Prostate gland (tissue), 2 donors: ENCODE results near the gene ZNF598. TPM values are rescaled to one million over a fixed set of nuclear protein-coding genes. Genes with fewer than 3 reads are reported as not detected.

Experiments used
- DNase-seq: peaks from one replicate; pipeline ENCODE4 v3.0.0-alpha.2; 2019; ENCODE audit warnings: low spot score
- H3K27ac ChIP-seq, 2 donors: fragments of 200-600 bp; sonication (generic); 2 replicates each; pipeline ENCODE4 v1.5.1; 2017 to 2019
- H3K27me3 ChIP-seq: fragments of 200-600 bp; sonication (generic); replicated peaks from 2 replicates; pipeline ENCODE4 v1.5.1; 2019; ENCODE audit not compliant: insufficient read depth
- H3K36me3 ChIP-seq, 2 donors: fragments of 200-600 bp; sonication (generic); 1 replicate in 1 of 2; 2 replicates in 1 of 2; pipeline versions ENCODE4 v1.5.1 to v1.8.1; 2017 to 2019
- H3K4me1 ChIP-seq: fragments of 200-600 bp; sonication (generic); replicated peaks from 2 replicates; pipeline ENCODE4 v1.5.1; 2019
- H3K4me3 ChIP-seq, 2 donors: fragments of 200-600 bp; sonication (generic); 2 replicates each; pipeline ENCODE4 v1.5.1; 2017 to 2019
- H3K9me3 ChIP-seq: fragments of 200-600 bp; sonication (generic); 2 replicates; pipeline ENCODE4 v1.5.1; 2017
- CTCF ChIP-seq, 4 experiments: fragments of 200-600 bp in 2 of 4; fragments of 450-650 bp in 2 of 4; sonication (generic) in 2 of 4; IDR thresholded peaks; 1 replicate in 3 of 4; 2 replicates in 1 of 4; pipeline ENCODE4 v1.5.1; 2016 to 2019; ENCODE audit warnings: antibody characterized with exemption in 4 of 4, mild to moderate bottlenecking in 2 of 4, moderate library complexity in 2 of 4
- POLR2A ChIP-seq: fragments of 450-650 bp; IDR thresholded peaks from one replicate; pipeline ENCODE4 v1.6.1; 2016; ENCODE audit warnings: antibody characterized with exemption, mild to moderate bottlenecking
- POLR2AphosphoS5 ChIP-seq: sonication (generic); formaldehyde crosslinking; IDR thresholded peaks from one replicate; pipeline ENCODE4 v1.6.1; 2017; ENCODE audit warnings: antibody characterized with exemption
- WGBS: methylation state at CpG from one replicate; pipeline ENCODE4 v1.1.5; 2018; 5-methylcytosine and 5-hydroxymethylcytosine counted together
- intact Hi-C: fragments of 100-400 bp; cut with DNase I; formaldehyde crosslinking; loops from one replicate; pipeline ENCODE4 v1.14.2; 2022
- total RNA-seq, 2 donors: library from RNA; depleted of rRNA; stranded (reverse); fragments of >200 nt; gene quantifications; one replicate each; pipeline ENCODE4 v1.1.0, GENCODE V29; 2016

The ZNF598 gene
- total RNA-seq, 2 donors from 2014 or later, result 30.7 to 74.3 TPM

- no peak for DNase-seq
- H3K4me3 ChIP-seq, result peak within 1 kb of the TSS in 1 of 2 donors; percentile 7
- TF ChIP-seq CTCF (IDR thresholded peaks at IDR 0.05) (no peak), POLR2AphosphoS5 (no peak), POLR2A (no peak)
- intact Hi-C loops, result no loop called here
- H3K36me3 ChIP-seq, result peaks cover 0 to 10% of the 10 kb centered on the region in 2 donors
- WGBS, result 8% methylated on average over 49 of the region's 67 CpGs
- peaks cover 6% of the 10 kb centered on the region for H3K4me1 ChIP-seq
- no peaks in the 10 kb centered on the region for H3K9me3 ChIP-seq
- no peak within 1 kb of the TSS for H3K27ac ChIP-seq
- H3K27me3 ChIP-seq, result no peaks in the 10 kb centered on the region
Observed at GRCh38 chr16:1989209-1990100, 20.2 kb downstream of the ZNF598 start, which contains the start of gene SYNGR3. TSS of gene SYNGR3 (plus strand) at chr16:1989970. CDS start at chr16:1990103, 133 bp downstream.

DNA sequence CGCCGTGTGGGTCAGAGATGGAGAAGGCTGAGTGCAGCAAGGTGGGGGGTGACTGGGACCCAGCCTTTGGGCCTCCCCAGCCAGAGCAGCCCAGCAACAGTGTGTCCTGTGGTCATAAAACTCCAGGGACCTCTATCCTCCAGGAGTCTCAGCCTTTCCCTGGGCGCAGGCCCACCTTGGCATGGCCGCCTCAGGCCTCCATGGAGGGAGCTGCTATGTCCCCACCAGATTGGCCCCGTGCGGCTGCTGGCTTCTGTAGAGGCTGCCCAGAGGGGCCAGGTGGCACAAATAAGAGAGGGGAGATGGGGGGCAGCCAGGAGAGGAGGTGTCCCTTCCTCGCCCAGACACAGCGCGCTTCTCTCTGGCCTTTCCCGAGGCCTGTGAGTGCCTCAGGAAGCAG, 22.4 kb downstream of the ZNF598 start:
- DNase-seq, result no peak
- Histone ChIP-seq H3K9me3 (no peaks in the 10 kb centered on the region), H3K4me1 (peaks cover 6% of the 10 kb centered on the region), H3K4me3 (no peak overlapping the region), H3K27me3 (no peaks in the 10 kb centered on the region), H3K36me3 (peaks cover 0 to 10% of the 10 kb centered on the region in 2 donors), H3K27ac (no peak overlapping the region)
- intact Hi-C loops, result no loop called here
- 91% methylated on average over 9 of the region's 10 CpGs for WGBS
- TF ChIP-seq POLR2A (no peak), CTCF (IDR thresholded peaks at IDR 0.05) (no peak), POLR2AphosphoS5 (no peak)

GRCh38 chr16:1985466-1986150, 24.0 kb downstream of the ZNF598 start:
- Histone ChIP-seq H3K9me3 (no peaks in the 10 kb centered on the region), H3K27ac (no peak overlapping the region), H3K4me3 (no peak overlapping the region), H3K4me1 (peaks cover 2% of the 10 kb centered on the region), H3K36me3 (peaks cover 0 to 10% of the 10 kb centered on the region in 2 donors), H3K27me3 (no peaks in the 10 kb centered on the region)
- no peak for TF ChIP-seq POLR2AphosphoS5
- TF ChIP-seq POLR2A, result no peak
- TF ChIP-seq CTCF (IDR thresholded peaks at IDR 0.05), result no peak
- intact Hi-C loops, result no loop called here
- DNase-seq, result no peak
- WGBS, result 83% methylated on average over 14 of the region's 14 CpGs

DNA sequence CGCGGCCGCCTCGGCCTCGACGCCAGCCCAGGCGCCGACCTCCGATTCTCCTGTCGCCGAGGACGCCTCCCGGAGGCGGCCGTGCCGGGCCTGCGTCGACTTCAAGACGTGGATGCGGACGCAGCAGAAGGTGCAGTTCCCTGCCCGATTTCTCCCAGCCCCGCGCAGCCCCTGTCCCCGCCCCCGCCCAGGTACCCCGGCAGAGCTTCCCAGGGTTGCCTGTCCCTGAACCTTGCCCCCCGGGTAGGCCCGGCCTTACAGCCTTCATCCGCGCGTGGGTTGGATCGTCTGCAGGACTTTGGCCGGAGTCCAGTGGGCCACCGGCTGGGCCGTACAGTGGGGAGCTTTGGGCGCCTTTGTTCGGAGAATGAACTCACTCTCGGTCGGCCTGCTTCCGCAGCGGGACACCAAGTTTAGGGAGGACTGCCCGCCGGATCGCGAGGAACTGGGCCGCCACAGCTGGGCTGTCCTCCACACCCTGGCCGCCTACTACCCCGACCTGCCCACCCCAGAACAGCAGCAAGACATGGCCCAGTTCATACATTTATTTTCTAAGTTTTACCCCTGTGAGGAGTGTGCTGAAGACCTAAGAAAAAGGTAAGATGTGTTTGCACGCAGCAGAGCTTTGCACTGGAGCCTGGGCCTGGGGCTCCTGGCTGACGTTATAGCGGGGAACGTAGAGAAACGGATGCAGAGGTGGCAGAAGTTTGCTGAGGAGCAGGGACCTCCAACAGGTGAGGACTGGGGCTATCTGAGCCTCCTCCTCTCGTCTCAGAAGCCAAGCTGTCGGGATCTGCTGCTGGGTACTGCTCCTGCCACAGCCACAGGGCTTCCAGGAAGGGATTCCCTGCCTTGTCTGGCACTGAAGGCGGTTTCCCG, 25.0 kb downstream of the ZNF598 start:
- 8% methylated on average over 46 of the region's 58 CpGs for WGBS
- H3K36me3 ChIP-seq, result peaks cover 0 to 10% of the 10 kb centered on the region in 2 donors
- no peaks in the 10 kb centered on the region for H3K4me1 ChIP-seq
- TF ChIP-seq POLR2A, result no peak
- TF ChIP-seq POLR2AphosphoS5, result no peak
- no peak for TF ChIP-seq CTCF (IDR thresholded peaks at IDR 0.05)
- no peaks in the 10 kb centered on the region for H3K27me3 ChIP-seq
- no peak for DNase-seq
- peak overlapping the region; percentile 81 to 82 for H3K4me3 ChIP-seq
- H3K27ac ChIP-seq, result peak overlapping the region; percentile 70 to 73
- no peaks in the 10 kb centered on the region for H3K9me3 ChIP-seq
- intact Hi-C loops, result no loop called here
